Activated CD8-positive, alpha-beta T cell treated with anti-CD3 and anti-CD28 coated beads for 36 hours (primary cell): ENCODE results near the gene VTI1A. TPM values are rescaled to one million over a fixed set of nuclear protein-coding genes. Genes with fewer than 3 reads are reported as not detected.

Source experiments
- ATAC-seq: fragments of 200-7000 bp; cut with Tn5 transposase; one replicate; pipeline ENCODE4 v1.10.0; 2021; ENCODE audit warnings: mild to moderate bottlenecking, moderate library complexity
- CTCF ChIA-PET: fragments of 350-600 bp; sonication (Branson Sonifier 250); formaldehyde crosslinking; loops from one replicate; lab custom pipeline; 2021; ENCODE audit warnings: antibody characterized with exemption; lab: Charles Lee
- POLR2A ChIA-PET: fragments of 350-600 bp; sonication (Branson Sonifier 250); formaldehyde crosslinking; loops from one replicate; lab custom pipeline; 2021; ENCODE audit warnings: antibody characterized with exemption; lab: Charles Lee
- DNase-seq: peaks from one replicate; pipeline ENCODE4 v3.0.0-alpha.2; 2020
- H3K27ac Mint-ChIP-seq: one replicate; pipeline ENCODE4 v1.8.0; 2021; ENCODE audit warnings: mild to moderate bottlenecking, mixed read lengths
- H3K27me3 Mint-ChIP-seq: one replicate; pipeline ENCODE4 v1.8.0; 2021; ENCODE audit warnings: mixed read lengths
- H3K36me3 Mint-ChIP-seq: one replicate; pipeline ENCODE4 v1.8.0; 2021; ENCODE audit warnings: low read depth, mixed read lengths
- H3K4me1 Mint-ChIP-seq: one replicate; pipeline ENCODE4 v1.8.0; 2021; ENCODE audit warnings: low read depth, mixed read lengths
- H3K4me3 Mint-ChIP-seq: one replicate; pipeline ENCODE4 v1.8.0; 2021; ENCODE audit warnings: mild to moderate bottlenecking, moderate library complexity, mixed read lengths
- H3K9me3 Mint-ChIP-seq: one replicate; pipeline ENCODE4 v1.8.0; 2021; ENCODE audit warnings: mixed read lengths
- CTCF ChIP-seq: fragments of 200-600 bp; IDR thresholded peaks from one replicate; pipeline ENCODE4 v1.8.0; 2022; ENCODE audit warnings: antibody characterized with exemption, mild to moderate bottlenecking
- intact Hi-C: fragments of 100-400 bp; cut with micrococcal nuclease; formaldehyde crosslinking; loops from one replicate; pipeline ENCODE4 v1.10.0; 2022
- total RNA-seq, 2 experiments: library from RNA; stranded (reverse); gene quantifications; one replicate each; pipeline ENCODE4 v1.2.3, GENCODE V29; 2021

Gene VTI1A
- total RNA-seq, 2 experiments from 2014 or later: 29.4 to 30.0 TPM

- Mint-ChIP-seq H3K36me3 (peaks cover 22% of the 10 kb centered on the region), H3K27ac (no peak overlapping the region), H3K4me3 (no peak overlapping the region), H3K27me3 (no peaks in the 10 kb centered on the region), H3K4me1 (no peaks in the 10 kb centered on the region), H3K9me3 (peaks cover 24% of the 10 kb centered on the region)
- TF ChIP-seq CTCF: no peak
- no peak for DNase-seq
- ChIA-PET CTCF (no interaction called here), POLR2A (no interaction called here)
- no peak for ATAC-seq
- intact Hi-C loops: no loop called here
Observed at GRCh38 chr10:112844681-112845544, 397.9 kb downstream of the VTI1A start.

- TF ChIP-seq CTCF: no peak
- H3K36me3 Mint-ChIP-seq: peaks cover 22% of the 10 kb centered on the region
- ATAC-seq: no peak
- CTCF ChIA-PET: no interaction called here
- intact Hi-C loops: no loop called here
- no peak overlapping the region for H3K4me3 Mint-ChIP-seq
- no peaks in the 10 kb centered on the region for H3K27me3 Mint-ChIP-seq
- peaks cover 24% of the 10 kb centered on the region for H3K9me3 Mint-ChIP-seq
- POLR2A ChIA-PET: no interaction called here
- no peak overlapping the region for H3K27ac Mint-ChIP-seq
- no peaks in the 10 kb centered on the region for H3K4me1 Mint-ChIP-seq
- no peak for DNase-seq
Observed at GRCh38 chr10:112847778-112848177, 400.8 kb downstream of the VTI1A start.

- no peak for ATAC-seq
Observed at GRCh38 chr10:112848228-112848627, 401.2 kb downstream of the VTI1A start.

GRCh38 chr10:112848868-112849430 lies 401.9 kb downstream of the VTI1A start:
- DNase-seq: no peak
- no peak for TF ChIP-seq CTCF
- Mint-ChIP-seq H3K27me3 (no peaks in the 10 kb centered on the region), H3K4me3 (no peak overlapping the region), H3K9me3 (peaks cover 24% of the 10 kb centered on the region), H3K36me3 (peaks cover 22% of the 10 kb centered on the region), H3K27ac (no peak overlapping the region), H3K4me1 (no peaks in the 10 kb centered on the region)
- ChIA-PET CTCF (no interaction called here), POLR2A (no interaction called here)
- intact Hi-C loops: no loop called here
- no peak for ATAC-seq

More at GRCh38 chr10:112848228-112848627, 401.2 kb downstream of the VTI1A start:
- POLR2A ChIA-PET: no interaction called here
- H3K4me3 Mint-ChIP-seq: no peak overlapping the region
- intact Hi-C loops: no loop called here
- H3K4me1 Mint-ChIP-seq: no peaks in the 10 kb centered on the region
- CTCF ChIA-PET: no interaction called here
- TF ChIP-seq CTCF: no peak
- no peaks in the 10 kb centered on the region for H3K27me3 Mint-ChIP-seq
- DNase-seq: no peak
- no peak overlapping the region for H3K27ac Mint-ChIP-seq
- H3K36me3 Mint-ChIP-seq: peaks cover 22% of the 10 kb centered on the region
- peaks cover 24% of the 10 kb centered on the region for H3K9me3 Mint-ChIP-seq

- POLR2A ChIA-PET: no interaction called here
- CTCF ChIA-PET: no interaction called here
- H3K4me1 Mint-ChIP-seq: no peaks in the 10 kb centered on the region
- H3K27me3 Mint-ChIP-seq: no peaks in the 10 kb centered on the region
- TF ChIP-seq CTCF: no peak
- intact Hi-C loops: no loop called here
- H3K36me3 Mint-ChIP-seq: peaks cover 21% of the 10 kb centered on the region
- H3K9me3 Mint-ChIP-seq: peaks cover 22% of the 10 kb centered on the region
- no peak for DNase-seq
- no peak for ATAC-seq
- H3K4me3 Mint-ChIP-seq: no peak overlapping the region
- H3K27ac Mint-ChIP-seq: no peak overlapping the region
Observed at GRCh38 chr10:112849546-112849945, 402.5 kb downstream of the VTI1A start.
